Fibroblast of lung (primary cell): ENCODE measurements around the gene CLIP4. TPM values are rescaled to one million over a fixed set of nuclear protein-coding genes. Genes with fewer than 3 reads are reported as not detected.
A peak's percentile ranks its signal among the peaks of the same experiment; 100 is the strongest.

Experiments used
- DNase-seq, 2 donors: peaks; one replicate each; pipeline versions ENCODE4 v3.0.0 to v3.0.0-alpha.2; 2010; ENCODE audit warnings: low read depth in 2 of 2
- H2AFZ ChIP-seq: 2 replicates; pipeline ENCODE4 v1.5.1; 2012; ENCODE audit warnings: low read length, control low read depth, inconsistent platforms
- H3K27ac ChIP-seq: 2 replicates; pipeline ENCODE4 v1.5.1; 2011; ENCODE audit warnings: low read length, control low read depth; ENCODE audit not compliant: insufficient read depth
- H3K27me3 ChIP-seq: 2 replicates; pipeline ENCODE4 v1.5.1; 2011; ENCODE audit warnings: mild to moderate bottlenecking, low read length; ENCODE audit not compliant: control insufficient read depth, insufficient read depth
- H3K36me3 ChIP-seq: 2 replicates; pipeline ENCODE4 v1.5.1; 2011; ENCODE audit warnings: low read length; ENCODE audit not compliant: control insufficient read depth, insufficient read depth
- H3K4me1 ChIP-seq: 2 replicates; pipeline ENCODE4 v1.5.1; 2011; ENCODE audit warnings: low read length; ENCODE audit not compliant: control insufficient read depth, insufficient read depth; ENCODE audit errors: extremely low read depth
- H3K4me2 ChIP-seq: 2 replicates; pipeline ENCODE4 v1.5.1; 2011; ENCODE audit warnings: low read length, control low read depth; ENCODE audit not compliant: insufficient read depth; ENCODE audit errors: extremely low read depth
- H3K4me3 ChIP-seq, 4 experiments: fragments of 200-600 bp in 1 of 4; sonication (generic) in 1 of 4; replicated peaks in 1 of 4; 2 replicates each; pipeline ENCODE4 v1.5.1; 2011 to 2016; ENCODE audit warnings: low read length in 4 of 4, low read depth in 3 of 4, mild to moderate bottlenecking in 3 of 4, control low read depth in 2 of 4, inconsistent platforms in 1 of 4, mixed read lengths in 1 of 4; ENCODE audit not compliant: insufficient read depth in 1 of 4; ENCODE audit errors: control extremely low read depth in 1 of 4
- H3K79me2 ChIP-seq: 2 replicates; pipeline ENCODE4 v1.5.1; 2012; ENCODE audit warnings: mild to moderate bottlenecking, low read length, inconsistent platforms; ENCODE audit not compliant: control insufficient read depth, insufficient read depth
- H3K9ac ChIP-seq: 2 replicates; pipeline ENCODE4 v1.5.1; 2011; ENCODE audit warnings: mild to moderate bottlenecking, low read length, control low read depth; ENCODE audit not compliant: insufficient read depth
- H3K9me3 ChIP-seq: 2 replicates; pipeline ENCODE4 v1.5.1; 2012; ENCODE audit warnings: low read depth, low read length; ENCODE audit not compliant: control insufficient read depth, insufficient read depth
- H4K20me1 ChIP-seq: 2 replicates; pipeline ENCODE4 v1.5.1; 2011; ENCODE audit warnings: low read length; ENCODE audit not compliant: control insufficient read depth, insufficient read depth; ENCODE audit errors: extremely low read depth
- CTCF ChIP-seq, 2 donors: IDR thresholded peaks in 1 of 2; conservative IDR thresholded peaks in 1 of 2; 1 replicate in 1 of 2; 2 replicates in 1 of 2; pipeline ENCODE4 v1.5.1; 2011 to 2012; ENCODE audit warnings: low read length in 2 of 2, control low read depth in 1 of 2, inconsistent platforms in 1 of 2, low read depth in 1 of 2, mild to moderate bottlenecking in 1 of 2
- EZH2 ChIP-seq: IDR thresholded peaks from 2 replicates; pipeline ENCODE4 v1.5.1; 2012; ENCODE audit warnings: low read length, control low read depth, mild to moderate bottlenecking; ENCODE audit errors: missing control alignments
- polyA plus RNA-seq, 2 donors: library from polyadenylated mRNA; depleted of rRNA in 1 of 2; stranded (reverse) in 1 of 2; unstranded in 1 of 2; fragments of >200 nt; gene quantifications; 2 replicates each; pipeline ENCODE4 v1.2.1, GENCODE V29; 2011 to 2012; ENCODE audit warnings: missing spikeins in 1 of 2
- total RNA-seq: library from RNA; depleted of rRNA; stranded (reverse); fragments of >200 nt; gene quantifications from 2 replicates; pipeline ENCODE4 v1.2.1, GENCODE V29; 2014

CLIP4 gene
- total and polyA plus RNA-seq, 2 donors (not counting 1 experiment from before 2014, with no cell fraction given) = 39.9 to 127 TPM

GRCh38 chr2:29226808-29227207 is 111.6 kb downstream of the CLIP4 start:
- no peaks in the 10 kb centered on the region for H3K79me2 ChIP-seq
- H3K4me2 ChIP-seq = no peak overlapping the region
- no peaks in the 10 kb centered on the region for H3K36me3 ChIP-seq
- H3K9me3 ChIP-seq = no peaks in the 10 kb centered on the region
- no peak for DNase-seq
- H2AFZ ChIP-seq = no peak overlapping the region
- H4K20me1 ChIP-seq = no peaks in the 10 kb centered on the region
- TF ChIP-seq CTCF (conservative IDR thresholded peaks at IDR 0.05 in 1 of 2, IDR thresholded peaks at IDR 0.05 in 1 of 2; ENCODE audit: low read depth in 1 of 2, low read length in 2 of 2) = no peak
- no peak for TF ChIP-seq EZH2
- no peak overlapping the region for H3K9ac ChIP-seq
- H3K27ac ChIP-seq = no peak overlapping the region
- peaks cover 5% of the 10 kb centered on the region for H3K4me1 ChIP-seq
- peaks cover 10% of the 10 kb centered on the region for H3K27me3 ChIP-seq
- H3K4me3 ChIP-seq = no peak overlapping the region

- Histone ChIP-seq H3K4me2 (no peak overlapping the region), H3K27me3 (peaks cover 9% of the 10 kb centered on the region), H3K9me3 (no peaks in the 10 kb centered on the region), H3K27ac (no peak overlapping the region), H4K20me1 (no peaks in the 10 kb centered on the region), H3K4me1 (peaks cover 5% of the 10 kb centered on the region), H2AFZ (no peak overlapping the region), H3K36me3 (no peaks in the 10 kb centered on the region), H3K9ac (no peak overlapping the region), H3K79me2 (no peaks in the 10 kb centered on the region), H3K4me3 (no peak overlapping the region)
- TF ChIP-seq EZH2 = no peak
- no peak for TF ChIP-seq CTCF (conservative IDR thresholded peaks at IDR 0.05 in 1 of 2, IDR thresholded peaks at IDR 0.05 in 1 of 2; ENCODE audit: low read depth in 1 of 2, low read length in 2 of 2)
- DNase-seq = peak in 1 of 2 donors; percentile 95
Measured at GRCh38 chr2:29227935-29228675, 112.9 kb downstream of the CLIP4 start.

GRCh38 chr2:29228947-29229346 is 113.7 kb downstream of the CLIP4 start:
- Histone ChIP-seq H3K4me2 (no peak overlapping the region), H2AFZ (no peak overlapping the region), H3K36me3 (no peaks in the 10 kb centered on the region), H3K9me3 (no peaks in the 10 kb centered on the region), H3K4me3 (no peak overlapping the region), H3K79me2 (no peaks in the 10 kb centered on the region), H3K27me3 (peaks cover 9% of the 10 kb centered on the region), H3K4me1 (peaks cover 5% of the 10 kb centered on the region), H3K27ac (no peak overlapping the region), H3K9ac (no peak overlapping the region), H4K20me1 (no peaks in the 10 kb centered on the region)
- no peak for DNase-seq
- TF ChIP-seq CTCF (conservative IDR thresholded peaks at IDR 0.05 in 1 of 2, IDR thresholded peaks at IDR 0.05 in 1 of 2; ENCODE audit: low read depth in 1 of 2, low read length in 2 of 2) = no peak
- no peak for TF ChIP-seq EZH2
